Mesendoderm (in vitro differentiated cells): Measurements from ENCODE around the gene MTA1.

Experiments used
- DNase-seq: peaks from one replicate; pipeline ENCODE4 v3.0.0; 2013
- H2AK5ac ChIP-seq: 2 replicates; pipeline ENCODE4 v1.6.1; 2013; ENCODE audit warnings: low read length, inconsistent platforms
- H2BK120ac ChIP-seq: 2 replicates; pipeline ENCODE4 v1.6.1; 2013; ENCODE audit warnings: low read depth, mild to moderate bottlenecking, low read length, moderate library complexity, mixed read lengths
- H2BK15ac ChIP-seq: replicated peaks from 2 replicates; pipeline ENCODE4 v1.6.1; 2013; ENCODE audit warnings: low read depth, mild to moderate bottlenecking, moderate library complexity
- H2BK5ac ChIP-seq: 2 replicates; pipeline ENCODE4 v1.6.1; 2013; ENCODE audit warnings: low read length, inconsistent platforms
- H3K18ac ChIP-seq: 2 replicates; pipeline ENCODE4 v1.6.1; 2013; ENCODE audit warnings: mild to moderate bottlenecking, low read length, mixed read lengths
- H3K23ac ChIP-seq: one replicate; pipeline ENCODE4 v1.6.1; 2013; ENCODE audit warnings: low read length
- H3K27ac ChIP-seq: 2 replicates; pipeline ENCODE4 v1.5.1; 2013; ENCODE audit warnings: low read depth, mild to moderate bottlenecking, inconsistent platforms, low read length, moderate library complexity
- H3K27me3 ChIP-seq: 2 replicates; pipeline ENCODE4 v1.6.1; 2013; ENCODE audit warnings: low read length, control low read depth, mild to moderate bottlenecking, inconsistent platforms; ENCODE audit not compliant: insufficient read depth, poor library complexity
- H3K36me3 ChIP-seq: 2 replicates; pipeline ENCODE4 v1.6.1; 2013; ENCODE audit warnings: low read length, inconsistent platforms; ENCODE audit not compliant: control insufficient read depth, insufficient read depth
- H3K4ac ChIP-seq: one replicate; pipeline ENCODE4 v1.6.1; 2013; ENCODE audit warnings: low read depth, mild to moderate bottlenecking, low read length, moderate library complexity
- H3K4me1 ChIP-seq: 2 replicates; pipeline ENCODE4 v1.6.1; 2013; ENCODE audit warnings: low read depth, low read length, inconsistent platforms; ENCODE audit not compliant: control insufficient read depth
- H3K4me2 ChIP-seq: 2 replicates; pipeline ENCODE4 v1.6.1; 2013; ENCODE audit warnings: low read length
- H3K4me3 ChIP-seq: 2 replicates; pipeline ENCODE4 v1.5.1; 2013; ENCODE audit warnings: mild to moderate bottlenecking, low read length
- H3K56ac ChIP-seq: one replicate; pipeline ENCODE4 v1.6.1; 2013; ENCODE audit warnings: low read length
- H3K79me1 ChIP-seq: 2 replicates; pipeline ENCODE4 v1.6.1; 2013; ENCODE audit warnings: low read length, inconsistent platforms
- H3K79me2 ChIP-seq: 2 replicates; pipeline ENCODE4 v1.6.1; 2013; ENCODE audit warnings: mild to moderate bottlenecking, low read length; ENCODE audit not compliant: control insufficient read depth, insufficient read depth
- H3K9ac ChIP-seq: 2 replicates; pipeline ENCODE4 v1.6.1; 2013; ENCODE audit warnings: low read length, inconsistent platforms
- H4K5ac ChIP-seq: one replicate; pipeline ENCODE4 v1.6.1; 2013; ENCODE audit warnings: low read length
- H4K8ac ChIP-seq: one replicate; pipeline ENCODE4 v1.6.1; 2013; ENCODE audit warnings: low read depth, mild to moderate bottlenecking, control low read depth, low read length, moderate library complexity
- WGBS: extraction: QIAGEN DNeasy Blood & Tissue Kit; methylation state at CpG from one replicate; pipeline ENCODE4 v1.1.7; 2013; ENCODE audit warnings: low lambda C conversion rate, missing lambda C conversion rate; ENCODE audit not compliant: insufficient coverage; ENCODE audit errors: extremely low coverage; 5-methylcytosine and 5-hydroxymethylcytosine counted together

Gene MTA1

DNA sequence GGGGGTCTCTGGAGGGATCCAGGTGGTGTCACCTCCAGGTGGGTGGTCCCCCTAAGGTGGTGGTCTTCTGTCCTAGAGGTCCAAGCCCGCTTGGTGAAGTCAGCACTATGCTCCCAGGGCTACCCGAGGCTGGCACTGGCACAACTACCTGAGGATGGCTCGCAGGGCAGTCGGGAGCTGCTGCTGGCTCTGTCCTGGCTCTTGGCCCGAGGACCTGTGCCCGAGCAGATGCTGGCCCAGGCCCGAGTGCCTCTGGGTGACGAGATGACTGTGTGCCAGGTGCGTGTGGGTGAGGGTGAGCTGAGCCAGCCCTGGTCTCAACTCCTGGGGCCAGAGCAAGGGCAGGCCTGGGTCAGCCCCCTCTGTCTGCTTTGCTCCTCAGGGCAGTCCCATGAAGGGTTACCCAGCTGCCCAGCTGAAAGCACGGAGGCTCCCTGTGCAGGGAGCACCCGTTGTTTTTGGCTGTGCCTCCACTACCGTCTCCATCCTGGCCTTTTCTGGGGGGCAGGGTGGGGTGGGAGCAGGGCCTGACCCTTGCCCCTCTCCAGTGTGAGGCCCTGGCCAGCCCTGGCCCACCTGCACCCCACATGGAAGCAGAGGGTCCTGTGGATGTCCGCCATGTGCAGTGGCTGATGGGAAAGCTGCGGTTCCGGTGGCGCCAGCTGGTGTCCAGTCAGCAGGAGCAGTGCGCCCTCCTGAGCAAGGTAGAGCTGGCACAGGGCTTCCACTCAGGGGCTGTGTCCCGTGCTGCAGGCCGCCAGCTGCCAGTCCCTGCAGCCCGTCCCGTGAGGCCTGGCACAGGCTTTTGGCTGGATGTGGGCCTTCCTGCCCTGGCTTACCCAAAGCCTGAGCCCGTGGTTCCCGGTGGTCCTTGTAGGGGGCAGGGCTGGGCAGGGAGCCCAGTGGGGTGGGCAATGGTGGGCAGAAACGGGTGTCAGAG, 72.7 kb downstream of the MTA1 start:
- no peak overlapping the region for H3K23ac ChIP-seq
- no peak overlapping the region for H2BK5ac ChIP-seq
- no peak overlapping the region for H3K27ac ChIP-seq
- H2BK15ac ChIP-seq: no peak overlapping the region
- H3K4me1 ChIP-seq: no peaks in the 10 kb centered on the region
- WGBS: no CpG with 5 or more reads among the region's 24 CpGs
- H3K18ac ChIP-seq: no peak overlapping the region
- peaks cover 3% of the 10 kb centered on the region for H3K27me3 ChIP-seq
- no peak overlapping the region for H2AK5ac ChIP-seq
- no peaks in the 10 kb centered on the region for H3K79me1 ChIP-seq
- no peak for DNase-seq
- H3K56ac ChIP-seq: no peak overlapping the region
- no peaks in the 10 kb centered on the region for H3K79me2 ChIP-seq
- H3K4ac ChIP-seq: no peak overlapping the region
- H3K4me2 ChIP-seq: no peak overlapping the region
- no peaks in the 10 kb centered on the region for H3K36me3 ChIP-seq
- no peak overlapping the region for H3K4me3 ChIP-seq
- no peak overlapping the region for H4K5ac ChIP-seq
- H3K9ac ChIP-seq: no peak overlapping the region
- H4K8ac ChIP-seq: no peak overlapping the region
- H2BK120ac ChIP-seq: no peak overlapping the region

DNA sequence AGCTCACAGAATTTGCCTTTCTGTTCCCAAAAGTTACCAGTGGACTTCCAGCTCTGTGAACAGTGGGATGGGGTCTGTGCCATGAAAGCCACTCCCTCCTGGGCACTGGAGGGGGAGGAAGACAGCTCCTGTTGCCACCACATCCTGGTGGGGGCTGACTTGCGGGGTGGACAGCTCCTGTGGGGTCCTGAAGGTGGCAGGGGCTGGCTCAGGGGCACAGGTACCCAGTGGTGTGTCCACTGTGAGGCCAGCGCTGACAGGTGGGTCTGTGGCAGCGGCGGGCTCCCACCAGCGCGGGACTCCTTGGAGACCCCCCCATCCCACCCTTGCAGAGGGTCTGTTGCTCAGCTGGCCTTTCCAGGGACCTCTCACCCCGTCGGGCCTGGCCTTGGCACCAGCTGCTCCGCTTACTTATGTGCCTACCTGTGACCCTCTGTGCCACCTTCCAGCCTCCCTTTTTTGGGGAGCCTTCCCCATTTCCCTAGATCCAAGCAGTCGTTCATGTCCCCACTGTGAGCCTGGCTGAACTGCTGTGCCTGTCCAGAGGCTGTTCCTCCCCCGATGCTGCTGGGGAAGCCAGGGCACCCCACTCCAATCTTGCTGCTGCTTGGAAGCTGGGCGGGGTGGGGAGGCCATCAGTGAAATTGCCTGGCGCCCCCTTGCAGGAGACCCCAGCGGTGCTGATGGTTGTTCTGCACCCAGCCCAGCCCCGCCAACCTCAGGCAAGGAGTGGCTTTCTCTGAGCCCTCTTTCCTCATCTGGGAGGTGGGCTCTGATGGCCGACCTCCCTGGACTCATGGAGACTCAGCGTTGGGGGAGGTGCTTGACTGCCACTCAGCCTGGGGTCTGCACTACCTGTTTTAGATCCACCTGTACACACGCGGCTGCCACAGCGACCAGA, 73.6 kb downstream of the MTA1 start:
- H2AK5ac ChIP-seq: no peak overlapping the region
- H3K36me3 ChIP-seq: no peaks in the 10 kb centered on the region
- H3K79me2 ChIP-seq: no peaks in the 10 kb centered on the region
- no peaks in the 10 kb centered on the region for H3K27me3 ChIP-seq
- no peak overlapping the region for H3K4me2 ChIP-seq
- DNase-seq: no peak
- H4K5ac ChIP-seq: no peak overlapping the region
- no CpG with 5 or more reads among the region's 20 CpGs for WGBS
- no peak overlapping the region for H3K23ac ChIP-seq
- no peak overlapping the region for H2BK5ac ChIP-seq
- no peak overlapping the region for H3K56ac ChIP-seq
- no peak overlapping the region for H3K18ac ChIP-seq
- H3K9ac ChIP-seq: no peak overlapping the region
- H2BK15ac ChIP-seq: no peak overlapping the region
- H3K4me1 ChIP-seq: no peaks in the 10 kb centered on the region
- no peak overlapping the region for H3K4me3 ChIP-seq
- H3K4ac ChIP-seq: no peak overlapping the region
- H3K79me1 ChIP-seq: no peaks in the 10 kb centered on the region
- no peak overlapping the region for H2BK120ac ChIP-seq
- no peak overlapping the region for H3K27ac ChIP-seq
- no peak overlapping the region for H4K8ac ChIP-seq

DNA sequence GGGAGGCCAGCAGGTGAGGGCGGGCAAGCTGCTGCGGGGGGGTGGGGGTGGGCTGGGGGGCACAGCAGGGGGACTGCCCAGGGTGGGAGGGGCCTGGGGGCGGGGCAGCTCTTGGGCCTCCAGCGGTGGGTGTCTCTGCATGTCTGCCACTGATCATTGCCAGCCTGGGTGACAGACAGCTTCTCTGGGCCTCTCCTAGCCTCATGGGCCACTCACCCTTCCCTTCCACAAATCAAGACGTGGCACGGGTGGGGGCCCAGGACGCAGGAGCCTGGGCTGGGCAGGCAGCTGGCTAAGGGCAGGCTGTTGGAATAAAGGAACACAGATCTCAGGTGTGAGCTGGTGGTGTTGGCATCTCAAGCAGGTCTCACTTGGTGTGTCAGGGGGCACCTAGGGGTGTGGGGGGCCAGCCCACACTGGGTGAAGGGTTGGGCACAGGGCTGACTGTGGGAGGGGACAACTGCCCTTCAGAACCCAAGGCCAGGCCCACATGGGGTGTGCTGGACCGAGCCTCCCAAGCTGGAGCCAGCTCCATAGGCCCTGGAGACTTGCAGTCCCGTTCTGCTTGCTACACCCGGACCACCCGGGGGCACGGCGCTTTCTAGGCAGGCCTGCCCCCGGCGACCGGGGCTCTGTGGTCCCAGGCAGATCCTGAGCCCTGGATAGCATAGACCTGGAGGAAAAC, 74.4 kb downstream of the MTA1 start:
- Histone ChIP-seq H3K18ac (no peak overlapping the region), H3K79me2 (no peaks in the 10 kb centered on the region), H3K27ac (no peak overlapping the region), H3K4me1 (no peaks in the 10 kb centered on the region), H3K79me1 (no peaks in the 10 kb centered on the region), H3K4me2 (no peak overlapping the region), H3K23ac (no peak overlapping the region), H2BK15ac (no peak overlapping the region), H3K4me3 (no peak overlapping the region), H3K9ac (no peak overlapping the region), H2BK120ac (no peak overlapping the region), H2BK5ac (no peak overlapping the region), H3K56ac (no peak overlapping the region), H3K27me3 (no peaks in the 10 kb centered on the region), H3K4ac (no peak overlapping the region), H2AK5ac (no peak overlapping the region), H3K36me3 (no peaks in the 10 kb centered on the region), H4K8ac (no peak overlapping the region), H4K5ac (no peak overlapping the region)
- DNase-seq: no peak
- WGBS: no CpG with 5 or more reads among the region's 16 CpGs

DNA sequence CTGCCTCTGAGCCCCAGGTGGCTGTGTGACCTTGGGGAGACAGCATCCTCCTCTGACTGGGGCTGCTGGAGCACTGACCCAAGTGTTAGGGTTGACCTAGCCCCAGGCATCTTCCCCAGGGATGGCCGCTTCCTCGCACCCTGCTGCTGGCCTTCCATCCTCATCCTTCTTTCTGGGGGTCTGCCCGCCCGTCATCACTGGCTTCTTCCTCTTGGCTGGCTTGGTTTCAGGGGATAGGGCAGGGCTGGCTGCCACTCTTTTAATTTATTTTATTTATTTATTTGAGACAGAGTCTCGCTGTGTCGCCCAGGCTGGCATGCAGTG, 74.9 kb downstream of the MTA1 start:
- no peak overlapping the region for H3K18ac ChIP-seq
- no peak overlapping the region for H3K4ac ChIP-seq
- H3K23ac ChIP-seq: no peak overlapping the region
- H4K8ac ChIP-seq: no peak overlapping the region
- no peak overlapping the region for H3K4me3 ChIP-seq
- H2BK120ac ChIP-seq: no peak overlapping the region
- H3K36me3 ChIP-seq: no peaks in the 10 kb centered on the region
- no peak overlapping the region for H3K4me2 ChIP-seq
- no peak for DNase-seq
- no CpG with 5 or more reads among the region's 6 CpGs for WGBS
- no peak overlapping the region for H4K5ac ChIP-seq
- H3K9ac ChIP-seq: no peak overlapping the region
- no peaks in the 10 kb centered on the region for H3K4me1 ChIP-seq
- no peak overlapping the region for H2AK5ac ChIP-seq
- H3K56ac ChIP-seq: no peak overlapping the region
- no peaks in the 10 kb centered on the region for H3K27me3 ChIP-seq
- H3K79me2 ChIP-seq: no peaks in the 10 kb centered on the region
- H2BK15ac ChIP-seq: no peak overlapping the region
- H2BK5ac ChIP-seq: no peak overlapping the region
- H3K27ac ChIP-seq: no peak overlapping the region
- H3K79me1 ChIP-seq: no peaks in the 10 kb centered on the region

DNA sequence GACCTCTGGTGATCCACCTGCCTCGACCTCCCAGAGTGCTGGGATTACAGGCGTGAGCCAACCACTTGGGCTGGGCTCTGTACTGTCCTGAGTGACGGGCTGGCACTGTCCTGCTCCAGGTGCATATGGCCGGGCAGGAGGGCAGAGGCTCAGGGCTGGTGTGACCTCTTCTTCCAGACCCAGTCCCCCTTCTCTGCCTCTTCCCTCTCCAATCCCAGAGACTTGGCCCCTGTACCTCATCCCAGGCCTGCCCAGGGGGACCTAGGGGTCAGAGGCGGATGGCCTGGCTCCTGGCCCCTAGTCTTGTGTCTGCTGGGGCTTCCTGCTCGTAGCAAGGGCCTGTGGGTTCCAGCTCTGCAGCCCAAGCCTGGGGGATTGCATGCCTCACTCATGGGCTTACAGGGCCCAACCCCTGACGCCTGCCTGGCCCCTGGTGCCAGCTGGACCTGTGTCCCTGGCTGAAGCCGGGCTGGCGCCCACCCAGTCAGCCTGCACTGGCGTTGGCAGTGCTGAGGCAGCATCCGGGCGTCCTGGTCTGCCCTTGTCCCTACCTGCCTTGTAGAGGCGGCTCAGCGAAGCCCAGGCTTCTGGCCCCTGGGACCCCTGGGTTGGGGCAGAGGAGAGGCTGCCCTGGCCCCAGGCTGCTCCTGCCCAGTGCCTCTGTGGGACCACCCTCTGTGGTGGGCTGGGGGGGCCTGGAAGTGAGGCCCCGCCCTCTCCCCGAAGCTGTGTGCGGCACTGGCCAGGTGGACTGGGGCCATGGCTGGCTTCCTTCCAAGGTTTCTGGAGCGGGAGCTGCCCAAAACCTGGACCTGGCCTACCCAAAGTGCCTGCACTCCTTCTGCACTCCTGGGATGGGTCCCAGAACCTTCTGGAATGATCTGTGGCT, 75.7 kb downstream of the MTA1 start:
- Histone ChIP-seq H4K5ac (no peak overlapping the region), H3K4ac (no peak overlapping the region), H3K27me3 (no peaks in the 10 kb centered on the region), H3K9ac (no peak overlapping the region), H4K8ac (no peak overlapping the region), H2BK15ac (no peak overlapping the region), H3K36me3 (no peaks in the 10 kb centered on the region), H3K4me1 (no peaks in the 10 kb centered on the region), H2AK5ac (no peak overlapping the region), H3K4me3 (no peak overlapping the region), H3K23ac (no peak overlapping the region), H3K79me1 (no peaks in the 10 kb centered on the region), H3K79me2 (no peaks in the 10 kb centered on the region), H3K4me2 (no peak overlapping the region), H3K18ac (no peak overlapping the region), H2BK120ac (no peak overlapping the region), H3K27ac (no peak overlapping the region), H2BK5ac (no peak overlapping the region), H3K56ac (no peak overlapping the region)
- no peak for DNase-seq
- no CpG with 5 or more reads among the region's 18 CpGs for WGBS
